Calu3 (cell line): Measurements from ENCODE around the gene SEC22A. TPM values are rescaled to one million over a fixed set of nuclear protein-coding genes. Genes with fewer than 3 reads are reported as not detected.
"Not testable (repeated sequence)": the region's sequence is repeated elsewhere in the genome, so short reads cannot be mapped to it uniquely, and the experiment has no call there.

Source experiments
- BruUV-seq: library from RNA; stranded (reverse); fragments of 400-500 nt; replicated peaks from 2 replicates; lab custom pipeline; 2021; lab: Mats Ljungman, UMichigan
- CTCF ChIA-PET: fragments of 300-600 bp; sonication (Branson Sonifier 250); formaldehyde crosslinking; loops from one replicate; lab custom pipeline; 2022; ENCODE audit warnings: antibody characterized with exemption; lab: Charles Lee
- DNase-seq: peaks from one replicate; pipeline ENCODE4 v3.0.0; 2022
- H3K27ac Mint-ChIP-seq: one replicate; pipeline ENCODE4 v1.8.0; 2022; ENCODE audit warnings: mixed read lengths; ENCODE audit not compliant: unreplicated experiment
- H3K27me3 Mint-ChIP-seq: one replicate; pipeline ENCODE4 v1.8.0; 2022; ENCODE audit warnings: mixed read lengths; ENCODE audit not compliant: unreplicated experiment
- H3K36me3 Mint-ChIP-seq: one replicate; pipeline ENCODE4 v1.8.0; 2022; ENCODE audit warnings: mild to moderate bottlenecking, moderate library complexity, mixed read lengths; ENCODE audit not compliant: insufficient read depth, unreplicated experiment
- H3K4me1 Mint-ChIP-seq: one replicate; pipeline ENCODE4 v1.8.0; 2022; ENCODE audit warnings: mild to moderate bottlenecking, low read depth, mixed read lengths; ENCODE audit not compliant: unreplicated experiment
- H3K4me3 Mint-ChIP-seq: one replicate; pipeline ENCODE4 v1.8.0; 2022; ENCODE audit warnings: mild to moderate bottlenecking, low read depth, moderate library complexity, mixed read lengths; ENCODE audit not compliant: unreplicated experiment
- H3K9me3 Mint-ChIP-seq: one replicate; pipeline ENCODE4 v1.8.0; 2022; ENCODE audit warnings: low read depth, mixed read lengths; ENCODE audit not compliant: unreplicated experiment
- intact Hi-C: fragments of 100-400 bp; cut with micrococcal nuclease; formaldehyde crosslinking; loops from one replicate; pipeline ENCODE4 v1.10.0; 2022; ENCODE audit not compliant: unreplicated experiment
- total RNA-seq: library from RNA; stranded (reverse); gene quantifications from 2 replicates; pipeline ENCODE4 v1.2.3, GENCODE V29; 2022
- TF ChIP-seq, protein P1 (sequence below): fragments of 200-600 bp; IDR thresholded peaks from one replicate; pipeline ENCODE4 v1.8.0; 2022; ENCODE audit warnings: antibody characterized with exemption; ENCODE audit not compliant: unreplicated experiment

The SEC22A gene
- total RNA-seq, 1 experiment from 2014 or later: 18.6 TPM

DNA sequence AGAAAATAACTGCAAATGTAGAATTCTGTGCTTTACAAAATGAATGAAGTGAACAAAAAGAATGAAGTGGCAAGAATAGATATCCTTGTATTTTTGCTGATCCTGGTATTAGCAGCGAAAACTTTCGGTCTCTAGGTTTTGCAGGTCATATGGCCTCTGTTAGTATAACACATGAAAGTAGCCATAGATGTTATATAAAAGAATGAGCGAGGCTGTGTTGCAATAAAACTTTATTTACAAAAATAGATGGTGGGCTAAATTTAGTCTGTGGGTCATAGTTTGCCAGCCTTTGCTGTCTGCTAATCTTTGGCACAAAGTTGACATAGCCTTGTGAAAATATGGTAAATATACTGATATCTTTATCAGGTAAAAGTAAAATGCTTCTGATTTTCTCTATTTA, 35.2 kb downstream of the SEC22A start:
- Mint-ChIP-seq H3K4me3 (no peak overlapping the region), H3K27ac (no peak overlapping the region), H3K36me3 (peaks cover 5% of the 10 kb centered on the region), H3K4me1 (peaks cover 12% of the 10 kb centered on the region), H3K9me3 (no peaks in the 10 kb centered on the region), H3K27me3 (no peaks in the 10 kb centered on the region)
- CTCF ChIA-PET: no interaction called here
- intact Hi-C loops: no loop called here
- no TSS peak for BruUV-seq
- no peak for DNase-seq
- TF ChIP-seq, protein P1, sequence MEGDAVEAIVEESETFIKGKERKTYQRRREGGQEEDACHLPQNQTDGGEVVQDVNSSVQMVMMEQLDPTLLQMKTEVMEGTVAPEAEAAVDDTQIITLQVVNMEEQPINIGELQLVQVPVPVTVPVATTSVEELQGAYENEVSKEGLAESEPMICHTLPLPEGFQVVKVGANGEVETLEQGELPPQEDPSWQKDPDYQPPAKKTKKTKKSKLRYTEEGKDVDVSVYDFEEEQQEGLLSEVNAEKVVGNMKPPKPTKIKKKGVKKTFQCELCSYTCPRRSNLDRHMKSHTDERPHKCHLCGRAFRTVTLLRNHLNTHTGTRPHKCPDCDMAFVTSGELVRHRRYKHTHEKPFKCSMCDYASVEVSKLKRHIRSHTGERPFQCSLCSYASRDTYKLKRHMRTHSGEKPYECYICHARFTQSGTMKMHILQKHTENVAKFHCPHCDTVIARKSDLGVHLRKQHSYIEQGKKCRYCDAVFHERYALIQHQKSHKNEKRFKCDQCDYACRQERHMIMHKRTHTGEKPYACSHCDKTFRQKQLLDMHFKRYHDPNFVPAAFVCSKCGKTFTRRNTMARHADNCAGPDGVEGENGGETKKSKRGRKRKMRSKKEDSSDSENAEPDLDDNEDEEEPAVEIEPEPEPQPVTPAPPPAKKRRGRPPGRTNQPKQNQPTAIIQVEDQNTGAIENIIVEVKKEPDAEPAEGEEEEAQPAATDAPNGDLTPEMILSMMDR: no peak

DNA sequence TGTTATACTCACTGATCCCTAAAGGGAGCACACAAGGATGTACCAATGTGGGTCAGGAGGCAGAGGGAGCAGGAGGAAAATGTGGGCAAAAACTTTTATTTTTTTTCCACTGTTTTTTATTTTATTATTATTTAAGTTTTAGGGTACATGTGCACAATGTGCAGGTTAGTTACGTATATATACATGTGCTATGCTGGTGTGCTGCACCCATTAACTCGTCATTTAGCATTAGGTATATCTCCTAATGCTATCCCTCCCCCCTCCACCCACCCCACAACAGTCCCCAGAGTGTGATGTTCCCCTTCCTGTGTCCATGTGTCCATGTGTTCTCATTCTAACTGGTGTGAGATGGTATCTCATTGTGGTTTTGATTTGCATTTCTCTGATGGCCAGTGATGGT, 37.4 kb downstream of the SEC22A start:
- BruUV-seq, H3K36me3 Mint-ChIP-seq, H3K9me3 Mint-ChIP-seq, H3K27ac Mint-ChIP-seq, DNase-seq, CTCF ChIA-PET, intact Hi-C loops, H3K27me3 Mint-ChIP-seq, H3K4me3 Mint-ChIP-seq: not testable (repeated sequence)
- peaks cover 12% of the 10 kb centered on the region for H3K4me1 Mint-ChIP-seq

DNA sequence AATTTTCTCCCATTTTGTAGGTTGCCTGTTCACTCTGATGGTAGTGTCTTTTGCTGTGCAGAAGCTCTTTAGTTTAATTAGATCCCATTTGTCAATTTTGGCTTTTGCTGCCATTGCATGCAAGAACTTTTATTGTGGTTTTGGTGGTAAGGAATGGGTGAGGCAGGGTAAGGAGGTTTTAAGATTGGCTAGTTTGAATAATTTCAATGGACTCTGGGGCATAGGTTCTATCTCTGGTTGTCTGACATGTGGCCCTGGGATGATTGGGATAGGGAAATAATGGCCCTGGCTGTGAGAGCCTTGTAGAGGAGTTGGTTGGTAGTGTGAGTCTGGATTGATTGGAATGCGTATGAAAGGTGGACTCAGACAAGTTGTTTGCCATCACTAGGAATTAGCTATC, 38.0 kb downstream of the SEC22A start:
- H3K36me3 Mint-ChIP-seq: peaks cover 5% of the 10 kb centered on the region
- intact Hi-C loops: no loop called here
- TF ChIP-seq, protein P1: no peak
- peaks cover 12% of the 10 kb centered on the region for H3K4me1 Mint-ChIP-seq
- BruUV-seq: no TSS peak
- no peaks in the 10 kb centered on the region for H3K27me3 Mint-ChIP-seq
- CTCF ChIA-PET: no interaction called here
- DNase-seq: no peak
- H3K27ac Mint-ChIP-seq: no peak overlapping the region
- H3K9me3 Mint-ChIP-seq: no peaks in the 10 kb centered on the region
- H3K4me3 Mint-ChIP-seq: no peak overlapping the region

DNA sequence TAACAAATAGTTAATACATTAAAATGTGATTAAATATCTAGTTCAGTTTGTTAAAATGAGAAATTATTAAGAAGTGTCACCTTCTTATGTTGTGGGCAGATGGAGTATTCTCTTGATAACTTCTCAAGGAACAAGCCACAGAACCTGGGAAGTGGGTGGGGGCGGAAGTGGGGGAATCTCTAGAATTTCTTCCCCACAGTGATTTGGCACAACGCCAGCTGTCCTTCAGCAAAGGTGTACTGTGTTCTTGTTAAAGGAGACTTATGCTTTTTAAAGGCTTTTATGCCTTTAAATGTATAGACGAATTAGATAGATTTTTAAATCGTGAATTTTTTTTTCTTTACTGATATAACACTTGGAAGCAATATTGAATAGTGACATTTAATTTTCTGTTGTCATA, 42.4 kb downstream of the SEC22A start:
- no TSS peak for BruUV-seq
- intact Hi-C loops: no loop called here
- peak; percentile 4 for DNase-seq
- H3K27ac Mint-ChIP-seq: no peak overlapping the region
- H3K36me3 Mint-ChIP-seq: no peaks in the 10 kb centered on the region
- H3K9me3 Mint-ChIP-seq: no peaks in the 10 kb centered on the region
- no peaks in the 10 kb centered on the region for H3K4me1 Mint-ChIP-seq
- H3K4me3 Mint-ChIP-seq: no peak overlapping the region
- CTCF ChIA-PET: no interaction called here
- TF ChIP-seq, protein P1: no peak
- H3K27me3 Mint-ChIP-seq: no peaks in the 10 kb centered on the region

DNA sequence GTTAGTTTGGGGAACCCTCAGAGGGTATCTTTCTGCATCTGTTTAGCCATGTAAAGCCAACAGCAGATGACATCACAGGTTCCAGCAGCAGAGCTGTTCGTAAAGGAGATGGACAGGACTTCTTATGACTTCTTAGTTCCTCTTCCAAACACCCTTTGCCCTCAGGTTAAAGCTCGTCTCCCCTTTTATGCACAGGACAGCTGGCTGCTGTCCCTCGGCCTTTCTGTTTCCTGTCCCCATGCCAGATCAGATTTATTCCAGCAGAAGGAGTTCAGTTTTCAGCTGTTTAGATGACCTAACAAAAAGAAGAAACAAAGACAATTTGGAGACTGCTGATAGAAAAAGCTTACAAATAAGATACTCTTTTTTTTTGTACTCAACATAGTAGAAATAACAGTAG, 45.1 kb downstream of the SEC22A start:
- no peaks in the 10 kb centered on the region for H3K9me3 Mint-ChIP-seq
- no peaks in the 10 kb centered on the region for H3K27me3 Mint-ChIP-seq
- H3K4me1 Mint-ChIP-seq: no peaks in the 10 kb centered on the region
- TF ChIP-seq, protein P1: no peak
- no peak overlapping the region for H3K4me3 Mint-ChIP-seq
- intact Hi-C loops: no loop called here
- no peak for DNase-seq
- BruUV-seq: no TSS peak
- H3K27ac Mint-ChIP-seq: no peak overlapping the region
- CTCF ChIA-PET: no interaction called here
- no peaks in the 10 kb centered on the region for H3K36me3 Mint-ChIP-seq
